HepG2 (cell line): ENCODE data around the gene KIAA0930.

Experiments
- RARA ChIP-seq: IDR thresholded peaks from 2 replicates; pipeline ENCODE4 v1.6.1; 2016; ENCODE audit warnings: missing genetic modification reagents, missing compliant biosample characterization
- SIN3A ChIP-seq: IDR thresholded peaks from 2 replicates; pipeline ENCODE4 v1.6.1; 2011; ENCODE audit warnings: low read depth, mild to moderate bottlenecking, control low read depth, low read length, borderline replicate concordance

- TF ChIP-seq RARA (CRISPR knock-in tag) (no peak), SIN3A (no peak)
Measured at GRCh38 chr22:45259754-45260394, 19.2 kb upstream of the KIAA0930 start.
